ENCODE data around the gene CUBN. TPM values are rescaled to one million over a fixed set of nuclear protein-coding genes. Genes with fewer than 3 reads are reported as not detected.

Gene CUBN
- total and polyA plus RNA-seq, 9 of the 15 experiments (the other 6 are each of a cell fraction or from before 2014, with no cell fraction given): 0.04 to 0.33 (median 0.09) TPM

GRCh38 chr10:17003151-17003550 lies 126.5 kb downstream of the CUBN start (continued):
- TF ChIP-seq, protein P1, sequence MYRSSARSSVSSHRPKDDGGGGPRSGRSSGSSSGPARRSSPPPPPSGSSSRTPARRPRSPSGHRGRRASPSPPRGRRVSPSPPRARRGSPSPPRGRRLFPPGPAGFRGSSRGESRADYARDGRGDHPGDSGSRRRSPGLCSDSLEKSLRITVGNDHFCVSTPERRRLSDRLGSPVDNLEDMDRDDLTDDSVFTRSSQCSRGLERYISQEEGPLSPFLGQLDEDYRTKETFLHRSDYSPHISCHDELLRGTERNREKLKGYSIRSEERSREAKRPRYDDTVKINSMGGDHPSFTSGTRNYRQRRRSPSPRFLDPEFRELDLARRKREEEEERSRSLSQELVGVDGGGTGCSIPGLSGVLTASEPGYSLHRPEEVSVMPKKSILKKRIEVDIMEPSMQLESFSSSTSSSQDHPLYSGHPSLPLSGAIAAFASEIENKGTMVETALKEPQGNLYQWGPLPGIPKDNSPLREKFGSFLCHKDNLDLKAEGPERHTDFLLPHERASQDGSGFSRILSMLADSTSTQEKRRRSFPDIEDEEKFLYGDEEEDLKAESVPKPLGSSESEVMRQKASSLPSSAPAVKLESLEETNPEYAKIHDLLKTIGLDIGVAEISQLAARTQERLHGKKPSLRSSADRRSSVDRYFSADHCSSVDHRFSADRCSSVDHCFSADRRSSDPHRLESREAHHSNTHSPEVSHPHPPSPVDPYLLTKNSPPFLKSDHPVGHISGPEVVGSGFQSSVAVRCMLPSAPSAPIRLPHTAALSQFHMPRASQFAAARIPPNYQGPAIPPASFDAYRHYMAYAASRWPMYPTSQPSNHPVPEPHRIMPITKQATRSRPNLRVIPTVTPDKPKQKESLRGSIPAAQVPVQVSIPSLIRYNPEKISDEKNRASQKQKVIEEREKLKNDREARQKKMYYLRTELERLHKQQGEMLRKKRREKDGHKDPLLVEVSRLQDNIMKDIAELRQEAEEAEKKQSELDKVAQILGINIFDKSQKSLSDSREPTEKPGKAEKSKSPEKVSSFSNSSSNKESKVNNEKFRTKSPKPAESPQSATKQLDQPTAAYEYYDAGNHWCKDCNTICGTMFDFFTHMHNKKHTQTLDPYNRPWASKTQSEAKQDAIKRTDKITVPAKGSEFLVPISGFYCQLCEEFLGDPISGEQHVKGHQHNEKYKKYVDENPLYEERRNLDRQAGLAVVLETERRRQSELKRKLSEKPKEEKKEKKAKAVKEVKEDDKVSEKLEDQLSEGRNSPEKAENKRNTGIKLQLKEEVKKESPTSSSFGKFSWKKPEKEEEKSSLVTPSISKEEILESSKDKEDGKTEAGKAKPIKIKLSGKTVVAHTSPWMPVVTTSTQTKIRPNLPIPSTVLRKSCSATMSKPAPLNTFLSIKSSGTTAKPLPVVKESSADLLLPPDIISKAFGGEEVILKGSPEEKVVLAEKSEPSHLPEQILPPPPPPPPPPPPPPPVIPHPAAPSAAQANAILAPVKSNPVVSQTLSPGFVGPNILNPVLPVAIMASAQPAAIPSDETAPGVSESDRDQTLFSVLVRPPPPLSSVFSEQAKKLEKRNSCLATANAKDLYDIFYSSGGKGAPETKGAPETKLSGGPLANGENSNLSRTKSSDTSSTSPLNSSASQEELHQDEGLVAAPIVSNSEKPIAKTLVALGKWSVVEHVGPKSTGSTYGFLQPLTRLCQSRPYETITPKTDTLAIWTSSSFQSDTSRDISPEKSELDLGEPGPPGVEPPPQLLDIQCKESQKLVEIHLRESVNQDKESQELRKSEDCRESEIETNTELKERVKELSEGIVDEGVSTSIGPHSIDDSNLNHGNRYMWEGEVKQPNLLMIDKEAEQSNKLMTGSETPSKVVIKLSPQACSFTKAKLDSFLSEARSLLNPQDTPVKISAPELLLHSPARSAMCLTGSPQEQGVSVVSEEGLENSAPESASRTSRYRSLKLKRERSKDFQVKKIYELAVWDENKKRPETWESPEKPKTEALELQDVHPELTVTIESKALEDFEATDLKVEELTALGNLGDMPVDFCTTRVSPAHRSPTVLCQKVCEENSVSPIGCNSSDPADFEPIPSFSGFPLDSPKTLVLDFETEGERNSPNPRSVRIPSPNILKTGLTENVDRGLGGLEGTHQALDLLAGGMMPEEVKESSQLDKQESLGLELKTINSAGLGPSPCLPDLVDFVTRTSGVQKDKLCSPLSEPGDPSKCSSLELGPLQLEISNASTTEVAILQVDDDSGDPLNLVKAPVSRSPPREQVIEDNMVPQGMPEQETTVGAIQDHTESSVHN (IDR thresholded peaks at IDR 0.05; ENCODE audit: borderline replicate concordance in 1 of 2, low read depth in 1 of 2): peak in 1 of 2 experiments; percentile 65; a peak in 2 of 4 replicates
- TF ChIP-seq CBFA2T3 (IDR thresholded peaks at IDR 0.05) (peak; percentile 98), C11orf30 (IDR thresholded peaks at IDR 0.05; ENCODE audit: low read depth) (no peak), ZEB2 (IDR thresholded peaks at IDR 0.05) (peak; percentile 77; the same call in 1 of the 2 replicates), ZNF668 (CRISPR knock-in tag; IDR thresholded peaks at IDR 0.05) (no peak), ZNF707 (CRISPR knock-in tag; conservative IDR thresholded peaks at IDR 0.05) (no peak), NFXL1 (CRISPR knock-in tag; IDR thresholded peaks at IDR 0.05) (no peak), PPARD (CRISPR knock-in tag; IDR thresholded peaks at IDR 0.05) (no peak), SMARCA5 (IDR thresholded peaks at IDR 0.05) (no peak), EHMT2 (IDR thresholded peaks at IDR 0.05) (no peak), MAFG (tag; conservative IDR thresholded peaks at IDR 0.05) (no peak; the same call in 1 of the 2 replicates), SRSF7 (optimal IDR thresholded peaks at IDR 0.05; ENCODE audit: low read depth, low read length) (no peak), SOX6 (IDR thresholded peaks at IDR 0.05) (peak; percentile 85), FOSL1 (tag; conservative IDR thresholded peaks at IDR 0.05) (peak; percentile 94)
- TF ChIP-seq, protein P2, sequence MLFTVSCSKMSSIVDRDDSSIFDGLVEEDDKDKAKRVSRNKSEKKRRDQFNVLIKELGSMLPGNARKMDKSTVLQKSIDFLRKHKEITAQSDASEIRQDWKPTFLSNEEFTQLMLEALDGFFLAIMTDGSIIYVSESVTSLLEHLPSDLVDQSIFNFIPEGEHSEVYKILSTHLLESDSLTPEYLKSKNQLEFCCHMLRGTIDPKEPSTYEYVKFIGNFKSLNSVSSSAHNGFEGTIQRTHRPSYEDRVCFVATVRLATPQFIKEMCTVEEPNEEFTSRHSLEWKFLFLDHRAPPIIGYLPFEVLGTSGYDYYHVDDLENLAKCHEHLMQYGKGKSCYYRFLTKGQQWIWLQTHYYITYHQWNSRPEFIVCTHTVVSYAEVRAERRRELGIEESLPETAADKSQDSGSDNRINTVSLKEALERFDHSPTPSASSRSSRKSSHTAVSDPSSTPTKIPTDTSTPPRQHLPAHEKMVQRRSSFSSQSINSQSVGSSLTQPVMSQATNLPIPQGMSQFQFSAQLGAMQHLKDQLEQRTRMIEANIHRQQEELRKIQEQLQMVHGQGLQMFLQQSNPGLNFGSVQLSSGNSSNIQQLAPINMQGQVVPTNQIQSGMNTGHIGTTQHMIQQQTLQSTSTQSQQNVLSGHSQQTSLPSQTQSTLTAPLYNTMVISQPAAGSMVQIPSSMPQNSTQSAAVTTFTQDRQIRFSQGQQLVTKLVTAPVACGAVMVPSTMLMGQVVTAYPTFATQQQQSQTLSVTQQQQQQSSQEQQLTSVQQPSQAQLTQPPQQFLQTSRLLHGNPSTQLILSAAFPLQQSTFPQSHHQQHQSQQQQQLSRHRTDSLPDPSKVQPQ (CRISPR knock-in tag; IDR thresholded peaks at IDR 0.05; ENCODE audit: borderline replicate concordance): no peak
- TF ChIP-seq, protein P3, sequence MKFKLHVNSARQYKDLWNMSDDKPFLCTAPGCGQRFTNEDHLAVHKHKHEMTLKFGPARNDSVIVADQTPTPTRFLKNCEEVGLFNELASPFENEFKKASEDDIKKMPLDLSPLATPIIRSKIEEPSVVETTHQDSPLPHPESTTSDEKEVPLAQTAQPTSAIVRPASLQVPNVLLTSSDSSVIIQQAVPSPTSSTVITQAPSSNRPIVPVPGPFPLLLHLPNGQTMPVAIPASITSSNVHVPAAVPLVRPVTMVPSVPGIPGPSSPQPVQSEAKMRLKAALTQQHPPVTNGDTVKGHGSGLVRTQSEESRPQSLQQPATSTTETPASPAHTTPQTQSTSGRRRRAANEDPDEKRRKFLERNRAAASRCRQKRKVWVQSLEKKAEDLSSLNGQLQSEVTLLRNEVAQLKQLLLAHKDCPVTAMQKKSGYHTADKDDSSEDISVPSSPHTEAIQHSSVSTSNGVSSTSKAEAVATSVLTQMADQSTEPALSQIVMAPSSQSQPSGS (CRISPR knock-in tag; IDR thresholded peaks at IDR 0.05): no peak

Data from K562 (cell line).